Neutrophil (primary cell): ENCODE results near the gene JARID2.
A peak's percentile ranks its signal among the peaks of the same experiment; 100 is the strongest.

ENCODE experiments used
- H3K27ac ChIP-seq: fragments of 200-600 bp; sonication (generic); 2 replicates; pipeline ENCODE4 v1.5.1; 2016; ENCODE audit warnings: mild to moderate bottlenecking, moderate library complexity
- H3K27me3 ChIP-seq: fragments of 200-600 bp; sonication (generic); 2 replicates; pipeline ENCODE4 v1.6.0; 2016; ENCODE audit warnings: mild to moderate bottlenecking
- H3K36me3 ChIP-seq: fragments of 200-600 bp; sonication (generic); 2 replicates; pipeline ENCODE4 v1.5.1; 2017
- H3K4me1 ChIP-seq, 2 experiments: fragments of 200-600 bp in 1 of 2; sonication (generic) in 1 of 2; 1 replicate in 1 of 2; 2 replicates in 1 of 2; pipeline versions ENCODE4 v1.5.1 to v1.6.1; 2013 to 2016; ENCODE audit warnings: low read depth in 1 of 2, low read length in 1 of 2, mild to moderate bottlenecking in 1 of 2, moderate library complexity in 1 of 2; ENCODE audit not compliant: control insufficient read depth in 1 of 2, insufficient read depth in 1 of 2
- H3K4me3 ChIP-seq, 2 experiments: fragments of 200-600 bp in 1 of 2; sonication (generic) in 1 of 2; 1 replicate in 1 of 2; 2 replicates in 1 of 2; pipeline ENCODE4 v1.5.1; 2013 to 2016; ENCODE audit warnings: low read depth in 1 of 2, low read length in 1 of 2, mild to moderate bottlenecking in 1 of 2, moderate library complexity in 1 of 2
- H3K9me3 ChIP-seq: fragments of 200-600 bp; sonication (generic); 2 replicates; pipeline ENCODE4 v1.5.1; 2016
- TF ChIP-seq, protein P1 (sequence below): fragments of 200-600 bp; sonication (generic); IDR thresholded peaks from 2 replicates; pipeline ENCODE4 v1.5.1; 2016; ENCODE audit warnings: antibody characterized with exemption

JARID2 gene

GRCh38 chr6:15337582-15337981 lies 91.7 kb downstream of the JARID2 start:
- no peaks in the 10 kb centered on the region for H3K27me3 ChIP-seq
- peak overlapping the region in 1 of 2 experiments; percentile 18 for H3K4me3 ChIP-seq
- TF ChIP-seq, protein P1, sequence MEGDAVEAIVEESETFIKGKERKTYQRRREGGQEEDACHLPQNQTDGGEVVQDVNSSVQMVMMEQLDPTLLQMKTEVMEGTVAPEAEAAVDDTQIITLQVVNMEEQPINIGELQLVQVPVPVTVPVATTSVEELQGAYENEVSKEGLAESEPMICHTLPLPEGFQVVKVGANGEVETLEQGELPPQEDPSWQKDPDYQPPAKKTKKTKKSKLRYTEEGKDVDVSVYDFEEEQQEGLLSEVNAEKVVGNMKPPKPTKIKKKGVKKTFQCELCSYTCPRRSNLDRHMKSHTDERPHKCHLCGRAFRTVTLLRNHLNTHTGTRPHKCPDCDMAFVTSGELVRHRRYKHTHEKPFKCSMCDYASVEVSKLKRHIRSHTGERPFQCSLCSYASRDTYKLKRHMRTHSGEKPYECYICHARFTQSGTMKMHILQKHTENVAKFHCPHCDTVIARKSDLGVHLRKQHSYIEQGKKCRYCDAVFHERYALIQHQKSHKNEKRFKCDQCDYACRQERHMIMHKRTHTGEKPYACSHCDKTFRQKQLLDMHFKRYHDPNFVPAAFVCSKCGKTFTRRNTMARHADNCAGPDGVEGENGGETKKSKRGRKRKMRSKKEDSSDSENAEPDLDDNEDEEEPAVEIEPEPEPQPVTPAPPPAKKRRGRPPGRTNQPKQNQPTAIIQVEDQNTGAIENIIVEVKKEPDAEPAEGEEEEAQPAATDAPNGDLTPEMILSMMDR, result no peak
- H3K9me3 ChIP-seq, result no peaks in the 10 kb centered on the region
- H3K36me3 ChIP-seq, result no peaks in the 10 kb centered on the region
- H3K4me1 ChIP-seq, result peaks cover 67 to 93% of the 10 kb centered on the region in 2 experiments
- peak overlapping the region; percentile 63 for H3K27ac ChIP-seq

GRCh38 chr6:15338476-15338875 lies 92.6 kb downstream of the JARID2 start:
- Histone ChIP-seq H3K36me3 (no peaks in the 10 kb centered on the region), H3K4me3 (no peak overlapping the region), H3K27ac (peak overlapping the region; percentile 63), H3K27me3 (no peaks in the 10 kb centered on the region), H3K9me3 (no peaks in the 10 kb centered on the region), H3K4me1 (peaks cover 64 to 87% of the 10 kb centered on the region in 2 experiments)
- TF ChIP-seq, protein P1, result no peak

DNA sequence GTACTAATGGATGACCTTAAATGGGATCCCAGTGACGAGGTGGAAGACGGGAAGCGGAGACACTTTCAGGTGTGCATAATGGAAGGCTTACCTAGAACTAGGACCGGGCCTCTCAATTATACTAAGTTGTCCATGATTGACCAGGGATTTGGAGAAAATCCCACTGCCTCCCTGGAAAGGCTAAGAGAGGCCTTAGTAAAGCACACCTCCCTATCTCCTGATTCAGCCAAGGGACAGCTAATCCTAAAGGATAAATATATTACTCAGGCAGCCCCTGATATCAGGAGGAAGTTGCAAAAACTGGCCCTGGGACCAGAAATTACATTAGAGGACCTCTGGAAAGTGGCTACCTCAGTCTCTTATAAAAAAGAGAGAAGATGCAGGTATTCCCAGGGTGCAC lies 93.2 kb downstream of the JARID2 start:
- no peaks in the 10 kb centered on the region for H3K27me3 ChIP-seq
- peak overlapping the region; percentile 63 for H3K27ac ChIP-seq
- peaks cover 60 to 82% of the 10 kb centered on the region in 2 experiments for H3K4me1 ChIP-seq
- H3K4me3 ChIP-seq, result no peak overlapping the region
- H3K36me3 ChIP-seq, result no peaks in the 10 kb centered on the region
- no peaks in the 10 kb centered on the region for H3K9me3 ChIP-seq
- TF ChIP-seq, protein P1, result no peak

DNA sequence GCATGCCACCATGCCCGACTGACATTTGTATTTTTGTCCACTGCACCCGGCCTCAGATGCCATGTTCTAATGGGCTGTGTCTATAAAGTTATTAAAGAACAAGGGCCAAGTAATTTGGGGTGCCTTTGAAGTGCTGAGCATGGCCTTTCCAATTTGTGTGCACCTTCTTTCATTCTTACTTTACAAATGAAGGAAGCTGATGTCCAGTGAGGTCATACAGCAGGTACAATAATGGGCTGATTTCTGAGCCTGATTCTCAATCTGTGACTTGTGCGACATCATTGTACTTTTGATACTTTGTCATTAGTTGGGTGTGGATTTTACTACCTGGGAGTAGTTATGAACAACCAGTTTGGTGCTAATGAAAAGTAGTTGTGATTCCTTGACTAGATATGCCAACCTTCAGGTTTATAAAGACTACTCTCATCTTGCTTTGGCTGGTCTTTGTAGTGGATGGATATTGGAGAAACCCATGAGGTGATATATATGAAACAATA lies 94.3 kb downstream of the JARID2 start:
- Histone ChIP-seq H3K4me1 (peaks cover 66 to 84% of the 10 kb centered on the region in 2 experiments), H3K9me3 (no peaks in the 10 kb centered on the region), H3K27ac (peak overlapping the region; percentile 60), H3K36me3 (no peaks in the 10 kb centered on the region), H3K4me3 (no peak overlapping the region), H3K27me3 (no peaks in the 10 kb centered on the region)
- TF ChIP-seq, protein P1, result no peak

GRCh38 chr6:15340775-15341174 lies 94.9 kb downstream of the JARID2 start:
- Histone ChIP-seq H3K9me3 (no peaks in the 10 kb centered on the region), H3K27me3 (no peaks in the 10 kb centered on the region), H3K4me1 (peaks cover 61 to 82% of the 10 kb centered on the region in 2 experiments), H3K4me3 (no peak overlapping the region), H3K36me3 (no peaks in the 10 kb centered on the region), H3K27ac (peak overlapping the region; percentile 60)
- TF ChIP-seq, protein P1, result no peak
